H1 (cell line): ENCODE data around the gene MEDAG. TPM values are rescaled to one million over a fixed set of nuclear protein-coding genes. Genes with fewer than 3 reads are reported as not detected.

ENCODE experiments used
- ATF3 ChIP-seq: IDR thresholded peaks from 2 replicates; pipeline ENCODE4 v1.6.1; 2011; ENCODE audit warnings: low read depth, mild to moderate bottlenecking, low read length; ENCODE audit not compliant: insufficient read depth
- polyA plus RNA-seq, 7 experiments: library from polyadenylated mRNA; depleted of rRNA in 3 of 7; stranded (reverse) in 5 of 7; unstranded in 2 of 7; fragments of >200 nt in 5 of 7; fragments of 200-250 nt in 2 of 7; gene quantifications; 1 replicate in 5 of 7; 2 replicates in 1 of 7; 4 replicates in 1 of 7; pipeline versions ENCODE4 v1.2.1 to v1.2.3, GENCODE V29; 2011 to 2013; ENCODE audit warnings: missing spikeins in 2 of 7, mixed read lengths in 2 of 7
- total RNA-seq: library from RNA; stranded (reverse); fragmentation: NEBNext Ultra II Directional; extraction: Animal tissue kit (Norgen Biotek cat#: 25700); gene quantifications from 2 replicates; pipeline ENCODE4 v1.2.1, GENCODE V29; 2021

Gene MEDAG
- total and polyA plus RNA-seq, 2 of the 8 experiments (the other 6 are each of a cell fraction or from before 2014, with no cell fraction given), result 2.1 to 3.1 TPM

GRCh38 chr13:30927595-30927994, 21.5 kb downstream of the MEDAG start (continued):
- TF ChIP-seq ATF3, result no peak
- TF ChIP-seq, all 59 proteins: peak for 0
